GM23338 (cell line): ENCODE results near the gene CNNM3. TPM values are rescaled to one million over a fixed set of nuclear protein-coding genes. Genes with fewer than 3 reads are reported as not detected.

Experiments
- ATAC-seq: fragments of 200-7000 bp; cut with Tn5 transposase; 3 replicates; pipeline ENCODE4 v1.9.1; 2020
- DNase-seq: peaks from one replicate; pipeline ENCODE4 v3.0.0-alpha.2; 2015; ENCODE audit warnings: low spot score
- H2AFZ ChIP-seq: fragments of 200-600 bp; sonication (generic); 2 replicates; pipeline ENCODE4 v1.8.0; 2016; ENCODE audit warnings: antibody characterized with exemption, mild to moderate bottlenecking, moderate library complexity
- H3F3A ChIP-seq: fragments of 200-600 bp; sonication (generic); replicated peaks from 2 replicates; pipeline ENCODE4 v1.8.0; 2017; ENCODE audit warnings: antibody characterized with exemption, mixed run types, low read depth
- H3K27ac ChIP-seq: fragments of 200-600 bp; sonication (generic); 2 replicates; pipeline ENCODE4 v1.6.1; 2016; ENCODE audit warnings: low read depth
- H3K27me3 ChIP-seq: fragments of 200-600 bp; sonication (generic); 2 replicates; pipeline ENCODE4 v1.8.0; 2016; ENCODE audit warnings: mild to moderate bottlenecking, mixed run types, moderate library complexity; ENCODE audit not compliant: insufficient read depth
- H3K36me3 ChIP-seq: fragments of 200-600 bp; sonication (generic); 2 replicates; pipeline ENCODE4 v1.8.0; 2016; ENCODE audit warnings: mild to moderate bottlenecking; ENCODE audit not compliant: insufficient read depth
- H3K4me1 ChIP-seq: fragments of 200-600 bp; sonication (generic); 2 replicates; pipeline ENCODE4 v1.8.0; 2016; ENCODE audit warnings: mild to moderate bottlenecking, moderate library complexity; ENCODE audit not compliant: insufficient read depth
- H3K4me2 ChIP-seq: fragments of 200-600 bp; sonication (generic); 2 replicates; pipeline ENCODE4 v1.7.1; 2017; ENCODE audit warnings: mixed run types
- H3K4me3 ChIP-seq: fragments of 200-600 bp; sonication (generic); 2 replicates; pipeline ENCODE4 v1.6.1; 2016; ENCODE audit warnings: mixed run types
- H3K79me2 ChIP-seq: fragments of 200-600 bp; sonication (generic); replicated peaks from 2 replicates; pipeline ENCODE4 v1.8.0; 2017; ENCODE audit warnings: mild to moderate bottlenecking; ENCODE audit not compliant: insufficient read depth
- H3K9me2 ChIP-seq: fragments of 200-600 bp; sonication (generic); 2 replicates; pipeline ENCODE4 v1.8.0; 2017; ENCODE audit not compliant: insufficient read depth
- H4K20me1 ChIP-seq: fragments of 200-600 bp; sonication (generic); replicated peaks from 2 replicates; pipeline ENCODE4 v1.8.0; 2017; ENCODE audit warnings: mild to moderate bottlenecking; ENCODE audit not compliant: insufficient read depth
- H3K27ac Mint-ChIP-seq: 2 replicates; pipeline ENCODE4 v1.8.0; 2020; ENCODE audit warnings: inconsistent platforms, mild to moderate bottlenecking, moderate library complexity, mixed read lengths
- H3K27me3 Mint-ChIP-seq: 3 replicates; pipeline ENCODE4 v1.8.0; 2022; ENCODE audit warnings: low read depth, mild to moderate bottlenecking, moderate library complexity, mixed read lengths, inconsistent platforms; ENCODE audit not compliant: insufficient read depth, poor library complexity
- H3K36me3 Mint-ChIP-seq: 3 replicates; pipeline ENCODE4 v1.8.0; 2021; ENCODE audit warnings: low read depth, mild to moderate bottlenecking, inconsistent platforms, moderate library complexity, mixed read lengths
- H3K4me1 Mint-ChIP-seq: 3 replicates; pipeline ENCODE4 v1.8.0; 2020; ENCODE audit warnings: mild to moderate bottlenecking, inconsistent platforms, mixed read lengths
- H3K4me3 Mint-ChIP-seq: 3 replicates; pipeline ENCODE4 v1.8.0; 2021; ENCODE audit warnings: moderate library complexity, mild to moderate bottlenecking, inconsistent platforms, mixed read lengths
- H3K9me3 Mint-ChIP-seq: 3 replicates; pipeline ENCODE4 v1.8.0; 2020; ENCODE audit warnings: moderate library complexity, mild to moderate bottlenecking, inconsistent platforms, mixed read lengths
- CREB1 ChIP-seq: fragments of 250-450 bp; sonication (Bioruptor Pico); IDR thresholded peaks from 2 replicates; pipeline ENCODE4 v1.5.0; 2020; ENCODE audit warnings: low read depth, mild to moderate bottlenecking, moderate library complexity
- CTCF ChIP-seq, 2 experiments: fragments of 200-600 bp in 1 of 2; sonication (generic) in 1 of 2; conservative IDR thresholded peaks; 2 replicates each; pipeline versions ENCODE4 v1.5.1 to v1.6.1; 2016 to 2017; ENCODE audit warnings: antibody characterized with exemption in 2 of 2, low read depth in 2 of 2, mild to moderate bottlenecking in 2 of 2, moderate library complexity in 1 of 2
- ETS1 ChIP-seq: IDR thresholded peaks from 2 replicates; pipeline ENCODE4 v1.6.1; 2016; ENCODE audit warnings: antibody characterized with exemption
- EZH2 ChIP-seq: fragments of 200-600 bp; sonication (generic); IDR thresholded peaks from one replicate; pipeline ENCODE4 v1.8.0; 2017; ENCODE audit warnings: antibody characterized with exemption, mild to moderate bottlenecking, low read depth; ENCODE audit not compliant: unreplicated experiment
- EZH2phosphoT487 ChIP-seq: fragments of 200-600 bp; sonication (generic); IDR thresholded peaks from one replicate; pipeline ENCODE4 v1.8.1; 2018; ENCODE audit warnings: antibody characterized with exemption; ENCODE audit not compliant: unreplicated experiment
- NANOG ChIP-seq: IDR thresholded peaks from 2 replicates; pipeline ENCODE4 v1.6.1; 2016; ENCODE audit warnings: antibody characterized with exemption, borderline replicate concordance
- POLR2AphosphoS5 ChIP-seq: IDR thresholded peaks from 2 replicates; pipeline ENCODE4 v1.6.1; 2016; ENCODE audit warnings: antibody characterized with exemption, low read depth
- REST ChIP-seq: IDR thresholded peaks from one replicate; pipeline ENCODE4 v1.6.1; 2018; ENCODE audit warnings: antibody characterized with exemption; ENCODE audit not compliant: unreplicated experiment
- STAT1 ChIP-seq: IDR thresholded peaks from one replicate; pipeline ENCODE4 v1.6.1; 2016; ENCODE audit warnings: antibody characterized with exemption; ENCODE audit not compliant: unreplicated experiment
- ZNF114 ChIP-seq: fragments of 250-450 bp; sonication (Bioruptor Pico); IDR thresholded peaks from 2 replicates; pipeline ENCODE4 v1.5.0; 2020; ENCODE audit warnings: mild to moderate bottlenecking, moderate library complexity
- ZNF331 ChIP-seq: fragments of 250-450 bp; sonication (Bioruptor Pico); IDR thresholded peaks from 2 replicates; pipeline ENCODE4 v1.5.0; 2020; ENCODE audit warnings: low read depth, mild to moderate bottlenecking, moderate library complexity
- polyA plus RNA-seq: library from polyadenylated mRNA; unstranded; fragments of >200 nt; fragmentation: Nextera tagmentation; extraction: Ambion mirVana; gene quantifications from 2 replicates; pipeline ENCODE4 v1.2.1, GENCODE V29; 2016
- total RNA-seq: library from RNA; depleted of rRNA; stranded (reverse); fragments of >200 nt; shearing (Covaris generic); gene quantifications from 2 replicates; pipeline ENCODE4 v1.2.3, GENCODE V29; 2014

Gene CNNM3
- total and polyA plus RNA-seq, 2 experiments from 2014 or later: 5.3 to 25.7 TPM

GRCh38 chr2:96801005-96801785 lies 14.9 kb upstream of the CNNM3 start:
- H3K27ac ChIP-seq: peak overlapping the region; percentile 72; the same call in 1 of the 2 replicates
- no peak overlapping the region for H3K27ac Mint-ChIP-seq
- no peaks in the 10 kb centered on the region for H3K4me1 Mint-ChIP-seq
- peaks cover 5% of the 10 kb centered on the region for H3K27me3 Mint-ChIP-seq
- H2AFZ ChIP-seq: no peak overlapping the region
- no peak overlapping the region for H3K4me3 Mint-ChIP-seq
- H3F3A ChIP-seq: no peaks in the 10 kb centered on the region; the same call in 1 of the 2 replicates
- no peaks in the 10 kb centered on the region for H3K4me1 ChIP-seq
- H3K9me2 ChIP-seq: no peaks in the 10 kb centered on the region
- no peak overlapping the region for H3K4me2 ChIP-seq
- no peaks in the 10 kb centered on the region for H3K36me3 ChIP-seq
- DNase-seq (peak; percentile 81), ATAC-seq (peak; percentile 97)
- no peak overlapping the region for H3K4me3 ChIP-seq
- no peaks in the 10 kb centered on the region for H4K20me1 ChIP-seq
- no peaks in the 10 kb centered on the region for H3K27me3 ChIP-seq
- H3K9me3 Mint-ChIP-seq: 0 out of 3 replicates have a peak, but pooled peaks cover 2% of the 10 kb centered on the region
- H3K36me3 Mint-ChIP-seq: peaks cover 4% of the 10 kb centered on the region; the same call in 2 of the 3 replicates
- no peaks in the 10 kb centered on the region for H3K79me2 ChIP-seq
- TF ChIP-seq NANOG: no peak
- TF ChIP-seq CTCF (conservative IDR thresholded peaks at IDR 0.05; ENCODE audit: low read depth in 2 of 2): peak; percentile 77 to 92
- no peak for TF ChIP-seq ZNF331

- H3K9me3 Mint-ChIP-seq: peaks cover 6% of the 10 kb centered on the region; the same call in 1 of the 3 replicates
- Histone ChIP-seq H3K4me3 (no peak overlapping the region), H3K27me3 (no peaks in the 10 kb centered on the region), H3K79me2 (no peaks in the 10 kb centered on the region), H3K36me3 (no peaks in the 10 kb centered on the region), H2AFZ (no peak overlapping the region), H3K4me1 (no peaks in the 10 kb centered on the region), H3K9me2 (no peaks in the 10 kb centered on the region), H4K20me1 (no peaks in the 10 kb centered on the region), H3K27ac (peak overlapping the region; percentile 72; the same call in 1 of the 2 replicates), H3F3A (no peaks in the 10 kb centered on the region; the same call in 1 of the 2 replicates), H3K4me2 (no peak overlapping the region)
- no peak overlapping the region for H3K27ac Mint-ChIP-seq
- H3K4me3 Mint-ChIP-seq: no peak overlapping the region
- H3K4me1 Mint-ChIP-seq: no peaks in the 10 kb centered on the region
- H3K36me3 Mint-ChIP-seq: peaks cover 9% of the 10 kb centered on the region; the same call in 2 of the 3 replicates
- DNase-seq (no peak), ATAC-seq (no peak)
- H3K27me3 Mint-ChIP-seq: peaks cover 2% of the 10 kb centered on the region
- TF ChIP-seq ETS1: no peak
- TF ChIP-seq POLR2AphosphoS5: no peak
- TF ChIP-seq CREB1 (CRISPR knock-in tag): no peak
- TF ChIP-seq STAT1: no peak
- no peak for TF ChIP-seq EZH2phosphoT487
- TF ChIP-seq EZH2: no peak
- TF ChIP-seq CTCF (conservative IDR thresholded peaks at IDR 0.05; ENCODE audit: low read depth in 2 of 2): no peak
- TF ChIP-seq ZNF114 (CRISPR knock-in tag): no peak
- TF ChIP-seq NANOG: no peak
- no peak for TF ChIP-seq REST
Observed at GRCh38 chr2:96801786-96802595, 14.1 kb upstream of the CNNM3 start.
